ENCODE measurements around the gene MAP7D1.

Gene MAP7D1

DNA sequence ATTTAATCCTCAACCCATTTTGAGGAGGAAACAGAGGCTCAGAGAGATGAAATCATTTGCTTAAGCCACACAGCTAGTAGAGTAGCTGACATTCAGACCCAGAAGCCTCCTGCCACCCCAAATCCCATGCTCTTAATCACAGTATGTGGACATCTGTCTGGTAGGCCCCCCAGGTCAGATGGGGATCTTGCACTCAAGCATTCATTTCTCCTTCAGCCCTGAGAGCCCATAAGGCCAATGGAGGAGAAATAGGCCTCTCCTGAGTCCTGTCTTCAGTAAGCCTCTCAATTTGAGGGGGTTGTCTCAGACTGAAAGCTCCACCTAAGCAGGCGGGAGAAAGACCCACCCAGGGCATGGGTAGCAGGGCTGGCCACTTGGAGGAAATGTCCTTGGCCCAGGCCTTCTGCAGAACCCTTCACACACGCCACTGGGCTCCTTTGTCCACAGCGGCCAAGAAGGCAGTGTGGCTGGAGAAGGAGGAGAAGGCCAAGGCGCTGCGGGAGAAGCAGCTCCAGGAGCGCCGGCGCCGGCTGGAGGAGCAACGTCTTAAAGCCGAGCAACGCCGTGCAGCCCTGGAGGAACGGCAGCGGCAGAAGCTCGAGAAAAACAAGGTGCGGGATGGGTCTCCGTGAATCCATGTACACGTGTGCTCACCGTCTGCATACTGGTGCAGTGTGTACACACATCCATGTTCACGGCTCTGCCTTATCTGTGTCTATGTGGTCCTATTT is 16.2 kb downstream of the MAP7D1 start:
- DNase-seq (ENCODE audit: extremely low spot score) = no peak
- POLR2A ChIA-PET = interaction anchor here (1.3 kb wide), 1 partner anchor 16 kb away, joined by 3 read pairs; the partner anchor contains the start of gene MAP7D1
- no peak for TF ChIP-seq SUZ12 (IDR thresholded peaks at IDR 0.05)
- TF ChIP-seq BHLHE40 (IDR thresholded peaks at IDR 0.05; ENCODE audit: borderline replicate concordance) = no peak
- TF ChIP-seq FOXA1 (IDR thresholded peaks at IDR 0.05) = no peak
- no peak for TF ChIP-seq L3MBTL2 (conservative IDR thresholded peaks at IDR 0.05)
- no peak for TF ChIP-seq TARDBP (IDR thresholded peaks at IDR 0.05)
- no peak for TF ChIP-seq SP1 (IDR thresholded peaks at IDR 0.05)
- no peak for TF ChIP-seq FOXK2 (IDR thresholded peaks at IDR 0.05)
- TF ChIP-seq ZNF384 (IDR thresholded peaks at IDR 0.05) = no peak
- TF ChIP-seq ELF4 (IDR thresholded peaks at IDR 0.05) = no peak
- no peak for TF ChIP-seq NFRKB (IDR thresholded peaks at IDR 0.05)
- no peak for TF ChIP-seq PKNOX1 (IDR thresholded peaks at IDR 0.05)
- TF ChIP-seq LEF1 (IDR thresholded peaks at IDR 0.05; ENCODE audit: borderline replicate concordance) = no peak
- TF ChIP-seq FOXM1 (IDR thresholded peaks at IDR 0.05; ENCODE audit: borderline replicate concordance) = no peak
- TF ChIP-seq ARNT (IDR thresholded peaks at IDR 0.05) = no peak
- TF ChIP-seq CTBP1 (IDR thresholded peaks at IDR 0.05; ENCODE audit: borderline replicate concordance) = no peak
- TF ChIP-seq HDGF (IDR thresholded peaks at IDR 0.05; ENCODE audit: borderline replicate concordance) = no peak
- CTCF ChIA-PET = no interaction called here

- POLR2A ChIA-PET = interaction anchor here (1.7 kb wide), 1 partner anchor 12 kb away, joined by 7 read pairs; no protein-coding TSS in a partner anchor
- TF ChIP-seq FOXK2 (IDR thresholded peaks at IDR 0.05) = no peak
- TF ChIP-seq HDGF (IDR thresholded peaks at IDR 0.05; ENCODE audit: borderline replicate concordance) = no peak
- TF ChIP-seq FOXA1 (IDR thresholded peaks at IDR 0.05) = no peak
- TF ChIP-seq FOXM1 (IDR thresholded peaks at IDR 0.05; ENCODE audit: borderline replicate concordance) = no peak
- no peak for TF ChIP-seq ZNF384 (IDR thresholded peaks at IDR 0.05)
- no peak for TF ChIP-seq LEF1 (IDR thresholded peaks at IDR 0.05; ENCODE audit: borderline replicate concordance)
- TF ChIP-seq ELF4 (IDR thresholded peaks at IDR 0.05) = no peak
- no peak for TF ChIP-seq NFRKB (IDR thresholded peaks at IDR 0.05)
- no peak for TF ChIP-seq PKNOX1 (IDR thresholded peaks at IDR 0.05)
- no peak for DNase-seq (ENCODE audit: extremely low spot score)
- CTCF ChIA-PET = no interaction called here
Measured at GRCh38 chr1:36172983-36173382, 17.0 kb downstream of the MAP7D1 start.

DNA sequence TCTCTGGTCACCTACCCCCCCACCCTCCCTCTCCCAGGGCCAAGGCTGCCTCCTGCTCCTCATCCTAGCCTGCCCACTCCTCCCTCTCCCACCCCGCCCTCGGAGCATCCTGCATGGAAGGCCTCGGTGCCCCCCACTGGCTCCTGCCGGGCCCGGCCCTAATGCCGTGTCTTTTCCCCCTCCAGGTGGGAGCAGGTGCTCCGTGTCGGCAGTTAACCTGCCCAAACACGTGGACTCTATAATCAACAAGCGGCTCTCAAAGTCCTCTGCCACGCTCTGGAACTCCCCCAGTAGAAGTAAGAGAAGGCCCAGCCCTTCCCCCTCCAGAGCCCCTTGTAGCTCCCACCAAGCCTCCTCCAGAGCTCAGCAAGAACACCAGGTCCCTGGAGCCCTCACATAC is 18.8 kb downstream of the MAP7D1 start:
- ChIA-PET CTCF (no interaction called here), POLR2A (no interaction called here)
- DNase-seq (ENCODE audit: extremely low spot score) = no peak

DNA sequence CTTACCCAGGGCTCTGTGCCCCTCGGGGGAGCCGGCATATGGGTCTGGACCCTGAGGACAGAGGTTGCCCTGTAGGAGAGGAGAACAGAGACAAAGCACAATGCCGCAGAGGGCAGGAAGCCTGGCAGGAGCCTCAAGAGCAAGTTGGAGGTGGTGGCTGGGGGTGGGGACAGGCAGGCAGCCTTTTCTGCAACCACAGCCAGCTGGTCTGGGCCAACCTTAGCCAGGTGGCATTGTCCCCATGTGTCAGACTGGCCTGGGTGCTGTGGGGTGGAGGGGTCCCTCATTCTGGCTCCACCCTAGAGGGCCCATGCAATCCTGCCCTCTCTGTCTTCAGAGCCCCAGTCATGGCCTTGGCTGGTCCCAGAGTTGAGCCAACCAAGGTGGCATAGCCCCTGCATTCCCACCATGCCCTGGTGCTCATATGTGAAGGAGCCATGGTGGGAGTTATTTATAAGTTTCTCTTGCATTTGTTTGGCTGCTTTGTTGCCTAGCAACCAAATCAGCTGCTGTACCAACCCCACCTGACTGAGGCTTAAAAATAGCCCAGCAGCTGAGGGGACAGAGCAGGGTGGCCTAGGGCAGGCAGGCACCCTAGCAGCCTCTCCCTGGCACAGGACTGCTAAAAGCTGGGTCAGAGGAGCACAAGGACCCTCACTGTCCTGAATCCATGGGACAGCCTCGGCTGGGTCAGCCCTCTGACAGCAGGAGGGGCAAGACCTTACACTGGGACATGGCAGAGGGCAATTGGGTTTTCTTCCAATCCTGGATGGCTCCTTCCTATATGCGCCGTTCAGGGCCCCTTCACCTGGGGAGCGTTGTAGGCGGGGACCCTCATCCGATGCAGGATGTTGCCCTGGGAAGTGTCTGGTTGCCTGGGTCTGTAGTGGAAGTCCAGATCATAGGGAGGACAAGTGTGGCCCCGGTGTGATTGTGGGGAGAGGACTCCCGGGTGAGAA is 19.5 kb downstream of the MAP7D1 start:
- ChIA-PET POLR2A (no interaction called here), CTCF (no interaction called here)
- no peak for DNase-seq (ENCODE audit: extremely low spot score)
- TF ChIP-seq HDGF (IDR thresholded peaks at IDR 0.05; ENCODE audit: borderline replicate concordance) = no peak
- no peak for TF ChIP-seq SUZ12 (IDR thresholded peaks at IDR 0.05)
- TF ChIP-seq L3MBTL2 (conservative IDR thresholded peaks at IDR 0.05) = no peak

More for the DNA sequence above, 18.8 kb downstream of the MAP7D1 start:
- TF ChIP-seq HDGF (IDR thresholded peaks at IDR 0.05; ENCODE audit: borderline replicate concordance) (no peak), ARNT (IDR thresholded peaks at IDR 0.05) (no peak), LEF1 (IDR thresholded peaks at IDR 0.05; ENCODE audit: borderline replicate concordance) (no peak), TARDBP (IDR thresholded peaks at IDR 0.05) (no peak), CTBP1 (IDR thresholded peaks at IDR 0.05; ENCODE audit: borderline replicate concordance) (no peak), L3MBTL2 (conservative IDR thresholded peaks at IDR 0.05) (no peak), FOXK2 (IDR thresholded peaks at IDR 0.05) (no peak), FOXM1 (IDR thresholded peaks at IDR 0.05; ENCODE audit: borderline replicate concordance) (no peak), BHLHE40 (IDR thresholded peaks at IDR 0.05; ENCODE audit: borderline replicate concordance) (no peak), ZNF384 (IDR thresholded peaks at IDR 0.05) (no peak), PKNOX1 (IDR thresholded peaks at IDR 0.05) (no peak), ELF4 (IDR thresholded peaks at IDR 0.05) (no peak), SUZ12 (IDR thresholded peaks at IDR 0.05) (no peak), NFRKB (IDR thresholded peaks at IDR 0.05) (no peak), FOXA1 (IDR thresholded peaks at IDR 0.05) (no peak), SP1 (IDR thresholded peaks at IDR 0.05) (no peak)

GRCh38 chr1:36176106-36176949 is 20.4 kb downstream of the MAP7D1 start:
- CTCF ChIA-PET = no interaction called here

More at GRCh38 chr1:36176106-36176949, 20.4 kb downstream of the MAP7D1 start:
- TF ChIP-seq ARNT (IDR thresholded peaks at IDR 0.05) (no peak), CTBP1 (IDR thresholded peaks at IDR 0.05; ENCODE audit: borderline replicate concordance) (no peak), FOXK2 (IDR thresholded peaks at IDR 0.05) (no peak), NFRKB (IDR thresholded peaks at IDR 0.05) (no peak), ZNF384 (IDR thresholded peaks at IDR 0.05) (no peak), TARDBP (IDR thresholded peaks at IDR 0.05) (no peak), PKNOX1 (IDR thresholded peaks at IDR 0.05) (no peak)
- DNase-seq (ENCODE audit: extremely low spot score) = no peak
- POLR2A ChIA-PET = no interaction called here
